Omental fat pad (tissue), 4 donors: ENCODE data around the gene PRICKLE3. TPM values are rescaled to one million over a fixed set of nuclear protein-coding genes. Genes with fewer than 3 reads are reported as not detected.
"Not testable (repeated sequence)": the region's sequence is repeated elsewhere in the genome, so short reads cannot be mapped to it uniquely, and the experiment has no call there.

Source experiments
- ATAC-seq: fragments of 150-250 bp; one replicate; pipeline ENCODE4 v1.9.1; 2016; ENCODE audit warnings: mild to moderate bottlenecking, moderate library complexity; ENCODE audit not compliant: low FRiP score
- DNase-seq: peaks from one replicate; pipeline ENCODE4 v3.0.0-alpha.2; 2019; ENCODE audit warnings: low spot score
- CTCF ChIP-seq, 3 donors: fragments of 450-650 bp; IDR thresholded peaks; one replicate each; pipeline ENCODE4 v1.5.1; 2016 to 2017; ENCODE audit warnings: antibody characterized with exemption in 3 of 3, mild to moderate bottlenecking in 3 of 3, moderate library complexity in 2 of 3
- total RNA-seq, 4 donors: library from RNA; depleted of rRNA; stranded (reverse); fragments of >200 nt; gene quantifications; one replicate each; pipeline ENCODE4 v1.1.0, GENCODE V29; 2016

The PRICKLE3 gene
- total RNA-seq, 4 donors from 2014 or later: 5.1 to 28.1 (median 11.9) TPM

DNA sequence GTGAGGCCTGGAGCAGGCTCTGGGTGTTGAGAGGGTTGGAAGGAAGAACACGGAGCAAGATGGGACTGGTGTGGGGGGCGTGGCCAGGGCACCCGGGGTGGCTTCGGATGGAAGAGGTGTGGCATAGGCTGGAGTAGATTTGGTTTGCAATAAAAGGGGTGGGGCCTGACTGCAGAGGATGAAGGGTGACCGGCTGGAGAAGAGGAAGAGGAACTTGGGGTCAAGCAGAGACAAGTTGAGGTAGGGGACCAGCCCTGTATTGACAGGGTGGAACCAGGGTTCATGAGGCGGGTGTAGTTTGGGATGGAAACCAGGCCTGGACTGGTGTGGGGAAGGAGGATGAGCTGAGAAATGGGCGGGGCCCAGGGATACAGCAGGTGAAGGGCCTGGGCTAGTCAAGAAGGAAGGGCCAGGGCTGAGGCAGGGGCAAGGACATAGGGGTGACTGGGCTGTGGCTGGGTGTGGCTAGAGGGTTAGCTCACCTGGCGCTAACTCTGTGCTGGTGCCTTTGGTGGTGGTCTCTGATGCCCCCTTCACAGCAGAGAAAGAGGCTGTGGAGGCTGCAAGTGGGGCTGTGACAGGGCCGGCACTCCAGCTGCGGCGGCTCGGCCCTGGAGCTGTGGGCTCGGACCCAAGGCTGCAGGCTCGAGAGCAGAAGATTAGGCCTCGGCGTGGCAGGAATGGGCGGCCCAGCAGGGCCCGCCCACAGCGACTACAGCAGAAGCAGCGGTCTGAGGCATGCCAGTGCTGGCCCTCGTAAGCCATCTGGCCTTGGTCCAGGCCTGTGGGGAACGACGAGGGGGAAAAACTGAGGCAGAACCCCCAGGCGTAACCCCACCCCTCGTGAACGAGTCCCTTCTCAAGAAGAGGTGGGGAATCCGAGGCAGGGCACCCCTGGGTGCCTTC lies 9.5 kb downstream of the PRICKLE3 start:
- no peak for TF ChIP-seq CTCF (IDR thresholded peaks at IDR 0.05)
- no peak for DNase-seq
- no peak for ATAC-seq

GRCh38 chrX:49175435-49176274 lies 10.5 kb downstream of the PRICKLE3 start:
- no peak for TF ChIP-seq CTCF (IDR thresholded peaks at IDR 0.05)
- ATAC-seq (no peak), DNase-seq (no peak)

- no peak for ATAC-seq
Observed at GRCh38 chrX:49174723-49175122, 11.4 kb downstream of the PRICKLE3 start.

GRCh38 chrX:49173544-49173943 lies 12.6 kb downstream of the PRICKLE3 start:
- not testable (repeated sequence) for ATAC-seq, DNase-seq

More at GRCh38 chrX:49174723-49175122, 11.4 kb downstream of the PRICKLE3 start:
- DNase-seq: no peak
- TF ChIP-seq CTCF (IDR thresholded peaks at IDR 0.05): no peak

DNA sequence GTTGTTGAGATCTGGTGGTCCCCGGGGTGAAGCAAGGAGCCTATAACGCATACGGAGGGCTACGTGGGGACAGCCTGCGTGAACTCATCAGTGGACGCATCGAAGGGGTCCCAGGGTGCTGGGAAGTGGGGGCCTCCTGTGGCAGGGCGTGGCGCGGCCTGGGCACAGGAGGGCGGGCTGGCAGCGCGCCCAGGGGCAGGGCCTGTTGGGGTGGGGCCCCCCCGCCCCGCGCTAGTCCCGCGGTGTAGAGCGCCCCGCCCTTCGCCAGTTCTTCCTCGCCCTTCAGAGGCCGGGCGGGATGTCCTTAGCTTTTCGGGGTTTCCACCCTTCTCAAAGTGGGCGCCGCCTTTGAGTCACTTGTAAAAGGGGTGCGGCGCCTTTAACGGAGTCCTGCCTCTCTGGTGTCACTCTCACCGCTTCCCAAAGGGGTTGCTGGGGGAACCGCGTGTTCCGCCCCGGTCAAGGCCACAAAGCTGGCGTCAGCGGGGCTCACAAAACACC lies 13.8 kb downstream of the PRICKLE3 start:
- no peak for DNase-seq
- ATAC-seq: peak; percentile 69
- no peak for TF ChIP-seq CTCF (IDR thresholded peaks at IDR 0.05)

- no peak for DNase-seq
- no peak for TF ChIP-seq CTCF (IDR thresholded peaks at IDR 0.05)
- ATAC-seq: peak; percentile 83
Observed at GRCh38 chrX:49171752-49172279, 14.4 kb downstream of the PRICKLE3 start, which contains the start of gene PLP2. Gene PLP2 (plus strand): TSS chrX:49171898. CDS start chrX:49172001, 103 bp downstream.

- no peak for ATAC-seq
- no peak for DNase-seq
- TF ChIP-seq CTCF (IDR thresholded peaks at IDR 0.05): no peak
Observed at GRCh38 chrX:49167740-49168108, 18.4 kb downstream of the PRICKLE3 start.
